Mucosa of descending colon (tissue), 3 donors: ENCODE results near the gene KAT6B. TPM values are rescaled to one million over a fixed set of nuclear protein-coding genes. Genes with fewer than 3 reads are reported as not detected.

Experiments used
- ATAC-seq: fragments of 200-7000 bp; cut with Tn5 transposase; one replicate; pipeline ENCODE4 v1.9.1; 2020; ENCODE audit warnings: mild to moderate bottlenecking, moderate library complexity
- DNase-seq, 3 donors: peaks; one replicate each; pipeline ENCODE4 v3.0.0-alpha.2; 2020
- H3K36me3 ChIP-seq: fragments of 200-600 bp; one replicate; pipeline ENCODE4 v1.8.0; 2021; ENCODE audit warnings: low read depth, mild to moderate bottlenecking
- H3K4me1 ChIP-seq: fragments of 200-600 bp; one replicate; pipeline ENCODE4 v1.8.0; 2021; ENCODE audit warnings: low read depth, mild to moderate bottlenecking
- H3K4me3 ChIP-seq: fragments of 200-600 bp; one replicate; pipeline ENCODE4 v1.8.0; 2021; ENCODE audit warnings: mild to moderate bottlenecking
- H3K9me3 ChIP-seq: fragments of 200-600 bp; one replicate; pipeline ENCODE4 v1.8.0; 2021; ENCODE audit warnings: mild to moderate bottlenecking
- CTCF ChIP-seq: fragments of 200-600 bp; IDR thresholded peaks from one replicate; pipeline ENCODE4 v1.8.0; 2022; ENCODE audit warnings: antibody characterized with exemption, mild to moderate bottlenecking
- intact Hi-C, 2 donors: fragments of 100-400 bp; cut with DNase I in 1 of 2; cut with micrococcal nuclease in 1 of 2; formaldehyde crosslinking; loops; one replicate each; pipeline versions ENCODE4 v1.11.0 to v1.11.1; 2022; cut with DNase I, micrococcal nuclease
- total RNA-seq, 3 donors: library from RNA; stranded (reverse); fragmentation: NEBNext Ultra II Directional in 2 of 3; extraction: Animal tissue kit (Norgen Biotek cat#: 25700) in 2 of 3; gene quantifications; one replicate each; pipeline versions ENCODE4 v1.2.1 to v1.2.4, GENCODE V29; 2021 to 2023
- donor health status: DM: no; HTN: no; CAD: no; lungs with moderate emphysema.
- donor health status: DM: no; HTN: no; CAD: no.
- donor health status: DM: no; HTN: yes; CAD: no.

The KAT6B gene
- total RNA-seq, 3 donors from 2014 or later: 29.5 to 60.5 (median 39.3) TPM

- peaks cover 16% of the 10 kb centered on the region for H3K4me1 ChIP-seq
- ATAC-seq (no peak), DNase-seq (no peak)
- no peaks in the 10 kb centered on the region for H3K36me3 ChIP-seq
- intact Hi-C loops: no loop called here
- H3K9me3 ChIP-seq: no peaks in the 10 kb centered on the region
- no peak overlapping the region for H3K4me3 ChIP-seq
- no peak for TF ChIP-seq CTCF
Observed at GRCh38 chr10:74928742-74929191, 102.4 kb downstream of the KAT6B start.

GRCh38 chr10:74929197-74929596 is 102.8 kb downstream of the KAT6B start:
- intact Hi-C loops: no loop called here
- no peak for ATAC-seq
- no peak for TF ChIP-seq CTCF
- H3K9me3 ChIP-seq: no peaks in the 10 kb centered on the region
- no peak overlapping the region for H3K4me3 ChIP-seq
- DNase-seq: no peak
- H3K36me3 ChIP-seq: no peaks in the 10 kb centered on the region
- peaks cover 11% of the 10 kb centered on the region for H3K4me1 ChIP-seq

- H3K36me3 ChIP-seq: no peaks in the 10 kb centered on the region
- peaks cover 4% of the 10 kb centered on the region for H3K4me1 ChIP-seq
- intact Hi-C loops: no loop called here
- no peaks in the 10 kb centered on the region for H3K9me3 ChIP-seq
- no peak for DNase-seq
- no peak for TF ChIP-seq CTCF
- H3K4me3 ChIP-seq: no peak overlapping the region
- ATAC-seq: no peak
Observed at GRCh38 chr10:74930965-74931364, 104.6 kb downstream of the KAT6B start.

- H3K9me3 ChIP-seq: no peaks in the 10 kb centered on the region
- intact Hi-C loops: no loop called here
- no peak for ATAC-seq
- no peaks in the 10 kb centered on the region for H3K36me3 ChIP-seq
- no peak overlapping the region for H3K4me3 ChIP-seq
- DNase-seq: peak; percentile 42 to 61 (median 53)
- H3K4me1 ChIP-seq: peaks cover under 1% of the 10 kb centered on the region
- no peak for TF ChIP-seq CTCF
Observed at GRCh38 chr10:74932648-74933047, 106.2 kb downstream of the KAT6B start.

GRCh38 chr10:74934100-74934812 is 107.9 kb downstream of the KAT6B start:
- Histone ChIP-seq H3K36me3 (no peaks in the 10 kb centered on the region), H3K4me3 (no peak overlapping the region), H3K9me3 (no peaks in the 10 kb centered on the region), H3K4me1 (no peaks in the 10 kb centered on the region)
- intact Hi-C loops: no loop called here
- no peak for DNase-seq
- no peak for ATAC-seq
- TF ChIP-seq CTCF: no peak
